T-helper 1 cell (primary cell): ENCODE measurements around the gene UBE2S.
A peak's percentile ranks its signal among the peaks of the same experiment; 100 is the strongest.
"Not testable (repeated sequence)": the region's sequence is repeated elsewhere in the genome, so short reads cannot be mapped to it uniquely, and the experiment has no call there.

ENCODE experiments used
- DNase-seq, 5 donors: peaks; one replicate each; pipeline ENCODE4 v3.0.0-alpha.2; 2012 to 2020

The UBE2S gene

GRCh38 chr19:55439052-55439451, 31.5 kb upstream of the UBE2S start:
- DNase-seq = no peak

DNA sequence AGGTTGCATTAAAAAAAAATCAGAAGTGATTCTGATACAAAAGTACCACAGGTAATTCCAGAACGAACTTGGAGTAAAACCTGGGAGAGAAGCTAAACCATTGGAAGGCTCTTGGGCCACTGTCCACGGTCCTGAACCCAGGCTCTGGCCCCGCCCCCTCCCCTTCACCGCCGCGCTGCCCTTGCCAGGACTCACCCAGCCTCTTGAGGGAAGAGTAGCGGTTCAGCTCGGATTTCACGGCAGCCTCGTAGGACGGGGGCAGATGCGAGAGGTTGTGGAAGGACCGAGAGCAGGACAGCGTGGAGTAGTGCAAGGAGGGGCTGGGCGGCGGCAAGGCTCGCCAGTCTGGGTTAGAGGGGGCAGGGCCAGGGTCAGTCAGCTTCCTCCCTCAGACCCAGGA, 29.8 kb upstream of the UBE2S start:
- no peak for DNase-seq

DNA sequence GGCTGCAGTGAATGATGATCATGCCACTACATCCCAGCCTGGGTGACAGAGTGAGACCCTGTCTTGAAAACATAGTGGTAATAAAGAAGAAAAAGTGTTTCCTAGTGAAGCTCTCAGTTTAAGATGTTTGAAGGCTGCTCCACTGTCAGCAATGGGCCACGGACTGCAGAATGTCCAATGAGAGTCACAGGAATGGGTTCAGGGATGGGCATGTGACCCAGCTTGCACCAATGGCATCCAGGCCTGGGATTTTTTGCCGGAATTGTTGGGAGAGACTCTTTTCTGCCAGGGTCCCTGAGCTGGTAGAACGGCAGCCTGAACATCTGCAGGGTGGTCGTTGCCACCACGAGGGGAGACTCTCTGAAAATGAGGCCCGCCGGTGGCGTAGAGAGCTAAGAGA, 29.3 kb upstream of the UBE2S start:
- DNase-seq = no peak

DNA sequence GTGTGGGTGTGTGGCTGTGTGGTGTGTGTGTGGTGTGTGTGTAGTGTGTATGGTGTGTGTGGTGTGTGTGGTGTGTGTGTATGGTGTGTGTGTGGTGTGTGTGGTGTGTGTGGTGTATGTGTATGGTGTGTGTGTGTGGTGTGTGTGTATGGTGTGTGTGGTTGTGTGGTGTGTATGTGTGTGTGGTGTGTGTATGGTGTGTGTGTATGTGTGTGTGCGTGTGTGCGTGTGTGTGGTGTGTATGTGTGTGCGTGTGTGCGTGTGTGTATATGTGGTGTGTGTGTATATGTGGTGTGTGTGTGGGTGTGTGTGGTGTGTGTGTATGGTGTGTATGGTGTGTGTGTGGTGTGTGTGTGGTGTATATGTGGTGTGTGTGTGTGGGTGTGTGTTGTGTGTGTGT, 27.4 kb upstream of the UBE2S start:
- no peak for DNase-seq

GRCh38 chr19:55434356-55434919, 26.9 kb upstream of the UBE2S start:
- no peak for DNase-seq

DNA sequence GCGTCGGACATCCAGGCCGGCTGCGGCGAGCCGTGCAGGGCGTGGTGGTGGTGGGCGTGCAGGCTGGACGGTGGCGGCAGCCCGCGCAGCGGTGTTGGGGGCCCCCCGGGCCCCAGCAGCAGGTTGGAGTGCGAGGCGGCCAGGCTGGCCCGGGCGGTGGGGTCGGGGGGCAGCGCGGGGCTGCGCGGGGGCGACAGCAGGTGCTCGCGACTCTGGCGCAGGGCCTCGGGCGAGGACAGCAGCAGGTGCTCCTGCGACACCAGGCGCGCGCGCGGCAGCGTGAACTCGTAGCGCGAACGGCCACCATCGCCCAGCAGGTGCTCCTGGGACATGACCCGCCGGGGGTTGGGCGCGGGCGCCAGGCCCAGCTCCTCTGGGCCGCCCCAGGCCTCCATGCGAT, 25.7 kb upstream of the UBE2S start:
- DNase-seq = no peak

GRCh38 chr19:55432241-55432959, 24.8 kb upstream of the UBE2S start:
- DNase-seq = no peak

DNA sequence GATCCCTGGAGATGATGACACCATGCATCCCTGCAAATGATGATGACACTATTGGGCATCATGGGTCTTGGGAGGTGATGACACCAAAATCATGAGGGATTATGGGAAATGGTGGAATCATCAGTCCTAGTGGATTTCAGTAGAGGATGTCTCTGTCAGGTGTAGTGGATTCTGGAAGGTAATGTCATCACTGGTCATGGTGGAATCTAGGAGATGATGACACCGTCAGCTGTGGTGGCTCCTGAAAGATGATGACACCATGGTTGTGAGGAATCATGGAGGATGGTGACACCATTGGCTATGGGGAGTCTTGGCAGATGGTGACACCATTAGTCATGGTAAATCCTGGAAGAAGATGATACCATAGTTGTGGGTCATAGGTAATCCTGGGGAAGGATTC, 23.6 kb upstream of the UBE2S start:
- DNase-seq = no peak

DNA sequence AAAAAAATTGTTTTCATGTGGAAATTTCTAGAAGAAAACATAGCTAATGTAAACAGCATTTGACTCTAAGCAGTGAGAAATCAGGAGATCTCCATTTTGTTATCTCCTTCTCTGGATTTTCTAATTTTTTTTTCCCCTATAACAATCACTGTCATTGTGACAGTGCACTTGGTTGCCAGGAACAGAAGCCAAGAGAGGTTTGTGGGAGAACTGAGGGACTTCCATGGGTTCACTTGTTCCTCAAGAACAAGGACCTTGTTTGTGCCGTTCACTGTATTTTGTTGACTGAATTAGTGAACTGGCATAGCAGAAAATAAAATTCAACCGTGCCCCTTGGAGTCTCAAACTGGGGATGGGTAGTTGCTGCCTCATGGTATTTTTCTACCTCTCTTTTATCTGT, 18.5 kb upstream of the UBE2S start:
- DNase-seq = no peak

- DNase-seq = no peak
These were observed 16.9 kb upstream of the UBE2S start for GRCh38 chr19:55424518-55424917.

- DNase-seq = no peak
These were observed 15.8 kb upstream of the UBE2S start for GRCh38 chr19:55423225-55424005.

- DNase-seq = peak in 2 of 5 donors; percentile 17 to 27
These were observed 13.7 kb upstream of the UBE2S start for GRCh38 chr19:55421281-55421680.

GRCh38 chr19:55419624-55420236, 12.1 kb upstream of the UBE2S start:
- no peak for DNase-seq

DNA sequence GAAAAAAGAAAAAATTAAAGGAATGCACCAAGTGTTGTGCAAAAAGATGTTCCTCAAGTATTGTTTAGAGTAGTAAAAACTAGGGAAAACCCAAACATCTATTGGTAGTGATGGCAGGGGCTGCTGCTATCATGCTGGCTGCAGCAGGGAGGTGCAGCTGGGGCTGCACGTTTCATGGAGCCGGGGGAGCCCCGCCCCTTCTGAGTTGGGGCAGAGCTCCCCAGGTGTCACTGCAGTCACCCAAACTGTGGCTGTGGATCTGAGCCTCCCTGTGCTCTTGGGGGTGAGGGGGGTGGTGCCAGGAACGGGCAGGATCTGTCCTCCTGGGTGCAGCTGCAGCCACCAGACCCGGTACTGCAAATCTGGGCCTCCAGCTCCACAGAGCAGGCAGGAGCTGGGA, 11.5 kb upstream of the UBE2S start:
- DNase-seq = no peak

- DNase-seq = peak in 3 of 5 donors; percentile 25 to 57 (median 37)
These were observed 10.6 kb upstream of the UBE2S start for GRCh38 chr19:55418185-55418584.

GRCh38 chr19:55410168-55410567, 2.6 kb upstream of the UBE2S start:
- no peak for DNase-seq

DNA sequence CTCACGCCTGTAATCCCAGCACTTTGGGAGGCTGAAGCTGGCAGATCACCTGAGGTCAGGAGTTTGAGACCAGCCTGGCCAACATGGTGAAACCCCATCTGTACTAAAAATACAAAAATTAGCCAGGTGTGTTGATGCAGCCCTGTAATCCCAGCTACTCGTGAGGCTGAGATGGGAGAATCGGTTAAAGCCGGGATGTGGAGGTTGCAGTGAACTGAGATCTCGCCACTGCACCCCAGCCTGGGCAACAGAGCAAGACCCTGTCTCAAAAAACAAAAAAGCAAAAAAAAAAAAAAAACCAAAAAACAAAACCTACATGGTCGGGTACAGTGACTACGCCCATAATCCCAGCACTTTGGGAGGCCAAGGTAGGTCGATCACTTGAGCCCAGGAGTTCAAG, 1.6 kb upstream of the UBE2S start:
- DNase-seq = not testable (repeated sequence)

GRCh38 chr19:55408533-55408872, 915 bp upstream of the UBE2S start:
- DNase-seq = no peak

DNA sequence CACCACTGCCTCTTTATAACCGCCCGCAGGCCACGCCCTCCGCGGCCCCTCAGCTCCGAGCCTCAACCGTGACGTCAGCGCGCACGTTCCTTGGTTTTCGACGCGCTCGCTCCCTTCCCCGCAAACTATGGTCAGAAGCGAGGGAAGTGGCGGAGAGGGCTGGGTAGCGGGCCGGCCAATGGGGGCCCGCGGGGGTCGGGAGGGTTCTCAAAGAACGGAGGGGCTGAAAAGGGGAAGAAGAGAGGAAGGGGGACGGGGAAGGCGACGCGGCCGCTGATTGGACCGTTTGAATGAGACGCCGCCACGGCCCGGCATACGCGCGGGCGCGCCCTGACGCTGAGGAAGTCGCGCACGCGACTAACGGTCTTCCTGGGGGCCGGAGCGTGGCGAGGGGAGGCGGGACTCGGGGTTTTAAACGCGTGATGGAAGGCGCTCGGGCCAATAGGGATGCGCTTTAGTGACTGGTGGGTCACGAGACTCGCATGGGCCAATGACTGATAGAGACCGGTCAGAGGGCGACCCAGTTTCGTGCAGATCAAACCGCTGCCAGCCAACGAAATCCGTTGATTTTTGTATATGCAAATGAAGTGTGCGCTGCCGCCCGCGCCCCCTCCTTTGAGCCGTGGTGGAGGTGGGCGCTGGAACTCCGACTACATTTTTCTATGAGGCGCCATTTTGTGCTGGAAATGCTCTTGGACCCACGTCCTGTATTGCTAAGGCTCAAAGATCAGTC, 378 bp upstream of the UBE2S start:
- DNase-seq = peak; percentile 95 to 99 (median 97)

- DNase-seq = peak in 2 of 5 donors; percentile 21 to 59
These were observed 600 bp downstream of the UBE2S start for GRCh38 chr19:55406826-55407549.

- DNase-seq = peak in 1 of 5 donors; percentile 24
These were observed 1.3 kb downstream of the UBE2S start for GRCh38 chr19:55406091-55406825.
